ENCODE measurements around the gene AGTRAP.

Gene AGTRAP

GRCh38 chr1:11766429-11766776 is 30.5 kb downstream of the AGTRAP start:
- no peak overlapping the region for H3K4me3 ChIP-seq (ENCODE audit: low read depth, low read length)
- TF ChIP-seq, protein P1, sequence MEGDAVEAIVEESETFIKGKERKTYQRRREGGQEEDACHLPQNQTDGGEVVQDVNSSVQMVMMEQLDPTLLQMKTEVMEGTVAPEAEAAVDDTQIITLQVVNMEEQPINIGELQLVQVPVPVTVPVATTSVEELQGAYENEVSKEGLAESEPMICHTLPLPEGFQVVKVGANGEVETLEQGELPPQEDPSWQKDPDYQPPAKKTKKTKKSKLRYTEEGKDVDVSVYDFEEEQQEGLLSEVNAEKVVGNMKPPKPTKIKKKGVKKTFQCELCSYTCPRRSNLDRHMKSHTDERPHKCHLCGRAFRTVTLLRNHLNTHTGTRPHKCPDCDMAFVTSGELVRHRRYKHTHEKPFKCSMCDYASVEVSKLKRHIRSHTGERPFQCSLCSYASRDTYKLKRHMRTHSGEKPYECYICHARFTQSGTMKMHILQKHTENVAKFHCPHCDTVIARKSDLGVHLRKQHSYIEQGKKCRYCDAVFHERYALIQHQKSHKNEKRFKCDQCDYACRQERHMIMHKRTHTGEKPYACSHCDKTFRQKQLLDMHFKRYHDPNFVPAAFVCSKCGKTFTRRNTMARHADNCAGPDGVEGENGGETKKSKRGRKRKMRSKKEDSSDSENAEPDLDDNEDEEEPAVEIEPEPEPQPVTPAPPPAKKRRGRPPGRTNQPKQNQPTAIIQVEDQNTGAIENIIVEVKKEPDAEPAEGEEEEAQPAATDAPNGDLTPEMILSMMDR (IDR thresholded peaks at IDR 0.05; ENCODE audit: control insufficient read depth, extremely low read depth, insufficient read depth), result no peak
- DNase-seq (ENCODE audit: low read depth), result no peak

DNA sequence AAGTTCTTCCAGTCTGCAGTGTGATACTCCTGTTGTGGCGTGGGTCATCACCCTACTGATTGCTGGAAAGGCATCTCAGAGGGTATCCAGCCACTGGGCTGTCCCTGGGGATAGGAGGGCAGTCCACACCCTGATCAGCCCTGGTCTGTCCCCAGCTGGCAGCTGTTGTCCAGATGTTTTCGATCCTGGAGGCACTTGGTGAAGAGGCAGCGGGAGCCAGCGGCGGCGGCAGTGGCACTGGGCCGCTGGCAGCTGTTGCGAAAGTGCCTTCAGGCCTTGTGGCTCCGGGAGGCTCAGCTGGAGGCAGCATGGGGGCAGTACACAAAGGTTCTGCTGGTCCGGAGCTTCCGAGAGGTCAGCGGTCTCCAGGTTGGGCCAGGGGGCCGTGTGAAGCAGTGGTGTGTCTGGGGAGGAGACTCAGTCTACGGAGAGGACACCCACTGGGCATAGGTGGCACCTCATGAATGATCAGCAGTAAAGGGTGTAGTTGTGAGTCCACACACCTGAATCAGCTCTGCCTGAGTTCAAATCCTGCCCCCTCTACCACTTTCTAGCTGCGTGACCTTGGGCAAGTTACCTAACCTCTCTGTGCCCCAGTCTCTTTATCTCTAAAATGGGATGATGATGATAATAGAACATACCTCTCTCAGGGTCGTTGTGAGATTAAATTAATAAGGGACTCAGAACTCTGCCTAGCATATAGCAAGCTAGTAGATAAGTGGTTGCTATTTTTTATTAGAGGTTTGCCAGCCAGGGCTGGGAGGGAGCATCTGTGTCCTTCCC is 32.2 kb downstream of the AGTRAP start:
- H3K4me3 ChIP-seq (ENCODE audit: low read depth, low read length), result no peak overlapping the region
- no peak for DNase-seq (ENCODE audit: low read depth)
- TF ChIP-seq, protein P1 (IDR thresholded peaks at IDR 0.05; ENCODE audit: control insufficient read depth, extremely low read depth, insufficient read depth), result no peak

DNA sequence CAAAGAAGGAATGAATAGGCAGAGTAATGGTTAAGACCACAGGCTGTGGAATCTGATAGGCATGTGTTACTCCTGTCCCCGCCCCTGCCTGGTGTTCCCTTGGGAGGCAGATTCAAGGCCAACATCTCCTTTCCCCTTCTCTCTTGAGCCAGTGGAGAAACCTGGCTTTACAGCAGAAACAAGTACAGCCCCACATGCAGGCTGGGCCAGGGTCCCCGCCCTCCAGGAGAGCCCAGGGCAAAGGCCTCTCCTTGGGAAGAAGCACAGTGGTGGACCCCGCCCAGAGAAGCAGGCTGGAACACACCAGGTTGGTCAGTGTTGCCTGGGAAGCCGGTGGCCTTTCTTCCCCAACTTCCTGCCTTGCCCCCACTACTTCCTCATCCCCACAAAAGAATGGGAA is 32.9 kb downstream of the AGTRAP start:
- TF ChIP-seq, protein P1 (IDR thresholded peaks at IDR 0.05; ENCODE audit: control insufficient read depth, extremely low read depth, insufficient read depth), result no peak
- no peak for DNase-seq (ENCODE audit: low read depth)
- no peak overlapping the region for H3K4me3 ChIP-seq (ENCODE audit: low read depth, low read length)

GRCh38 chr1:11769274-11769673 is 33.3 kb downstream of the AGTRAP start:
- TF ChIP-seq, protein P1 (IDR thresholded peaks at IDR 0.05; ENCODE audit: control insufficient read depth, extremely low read depth, insufficient read depth), result no peak
- no peak overlapping the region for H3K4me3 ChIP-seq (ENCODE audit: low read depth, low read length)
- DNase-seq (ENCODE audit: low read depth), result no peak

DNA sequence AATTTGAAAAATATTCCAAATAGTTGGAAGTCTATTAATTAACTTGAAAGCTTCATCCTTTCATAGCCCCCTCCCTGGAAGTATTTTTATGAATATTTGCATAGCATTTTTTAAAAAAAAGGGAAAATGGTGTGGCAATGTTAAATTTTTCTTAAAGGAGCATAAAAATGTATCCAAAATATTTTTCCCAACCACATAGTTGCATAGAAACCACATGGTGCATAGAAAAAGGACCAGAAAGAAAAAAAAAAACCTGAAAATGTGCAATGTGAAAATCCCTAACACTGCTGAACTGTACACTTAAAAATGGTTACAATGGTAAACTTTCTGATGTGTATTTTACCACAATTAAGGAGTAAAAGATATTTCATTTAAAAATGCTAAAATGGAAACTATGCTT is 34.1 kb downstream of the AGTRAP start:
- TF ChIP-seq, protein P1 (IDR thresholded peaks at IDR 0.05; ENCODE audit: control insufficient read depth, extremely low read depth, insufficient read depth), result no peak
- DNase-seq (ENCODE audit: low read depth), result no peak
- no peak overlapping the region for H3K4me3 ChIP-seq (ENCODE audit: low read depth, low read length)

DNA sequence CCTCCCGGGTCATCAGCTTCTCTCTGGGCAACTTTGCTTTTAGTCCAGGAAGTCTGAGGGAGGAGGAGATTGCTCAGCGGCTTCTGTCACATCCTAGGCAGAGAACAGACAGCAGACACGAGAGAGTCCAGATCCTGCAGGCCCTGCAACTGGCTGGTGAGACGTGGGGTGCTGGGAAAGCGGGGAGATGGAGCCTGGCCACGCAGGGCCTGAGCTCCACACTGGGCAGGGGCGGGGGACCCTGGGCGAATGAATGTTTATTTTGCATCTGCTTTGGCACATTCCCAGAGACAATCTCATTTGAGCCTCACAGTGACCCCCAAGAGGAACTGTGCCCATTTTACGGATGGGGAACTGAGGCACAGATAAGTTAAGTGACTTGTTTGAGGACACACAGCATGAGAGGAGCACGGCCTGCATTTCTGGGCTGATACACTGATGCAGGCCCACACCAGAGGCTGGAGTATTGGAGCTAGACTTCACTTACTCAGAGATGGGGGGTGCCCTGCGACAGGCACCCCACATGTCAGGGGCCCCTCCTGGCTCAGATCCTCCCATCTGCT is 35.6 kb downstream of the AGTRAP start:
- no peak for DNase-seq (ENCODE audit: low read depth)
- TF ChIP-seq, protein P1 (IDR thresholded peaks at IDR 0.05; ENCODE audit: control insufficient read depth, extremely low read depth, insufficient read depth), result no peak
- H3K4me3 ChIP-seq (ENCODE audit: low read depth, low read length), result no peak overlapping the region

DNA sequence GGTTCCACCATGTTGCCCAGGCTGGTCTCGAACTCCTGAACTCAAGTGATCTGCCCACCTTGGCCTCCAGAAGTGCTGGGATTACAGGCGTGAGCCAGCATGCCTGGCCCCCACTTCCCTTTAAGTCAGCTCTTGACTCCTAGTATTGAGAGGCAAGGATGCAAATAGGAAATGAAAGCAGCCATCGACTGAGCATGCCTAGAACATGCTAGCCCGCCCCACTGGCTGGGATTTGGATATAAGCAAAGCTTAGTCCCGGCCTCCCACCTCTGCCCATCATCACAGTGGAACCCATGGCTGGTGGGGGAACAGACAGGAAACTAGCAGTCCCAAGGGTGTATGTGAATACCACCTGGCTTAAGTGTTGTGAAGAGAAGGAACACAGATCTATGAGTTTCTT is 36.5 kb downstream of the AGTRAP start:
- TF ChIP-seq, protein P1 (IDR thresholded peaks at IDR 0.05; ENCODE audit: control insufficient read depth, extremely low read depth, insufficient read depth), result no peak
- no peak for DNase-seq (ENCODE audit: low read depth)
- H3K4me3 ChIP-seq (ENCODE audit: low read depth, low read length), result no peak overlapping the region
